HUDEP-2 (cell line): ENCODE measurements around the gene HIVEP3.
"Not testable (repeated sequence)": the region's sequence is repeated elsewhere in the genome, so short reads cannot be mapped to it uniquely, and the experiment has no call there.

Source experiments
- DNase-seq, 76 experiments: peaks; one replicate each; lab custom pipeline; 2025; ENCODE audit not compliant: unreplicated experiment in 76 of 76; lab: John Stamatoyannopoulos, UW

The HIVEP3 gene

DNA sequence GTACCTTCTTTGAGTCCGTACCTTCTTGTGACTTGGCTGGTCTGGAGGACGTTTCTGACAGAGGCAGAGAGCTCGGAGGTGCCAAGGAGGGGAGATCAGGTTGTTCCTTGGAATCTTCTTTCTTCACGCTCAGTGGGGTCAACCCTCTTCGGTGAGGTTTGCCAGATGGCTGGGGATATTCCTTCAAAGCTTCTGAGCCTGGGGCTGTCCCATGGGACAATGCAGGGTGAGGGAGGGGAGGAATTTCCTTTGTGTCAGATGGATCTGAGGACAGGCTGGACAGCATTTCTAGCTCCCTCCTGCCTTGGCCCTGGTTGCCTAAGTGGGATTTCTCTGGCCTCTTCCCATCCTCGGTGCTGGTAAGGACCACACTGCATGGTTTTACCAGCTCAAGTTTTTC, 338.7 kb downstream of the HIVEP3 start:
- no peak for DNase-seq

GRCh38 chr1:41578712-41579335, 339.9 kb downstream of the HIVEP3 start:
- no peak for DNase-seq

GRCh38 chr1:41576620-41577019, 342.1 kb downstream of the HIVEP3 start:
- DNase-seq: no peak

DNA sequence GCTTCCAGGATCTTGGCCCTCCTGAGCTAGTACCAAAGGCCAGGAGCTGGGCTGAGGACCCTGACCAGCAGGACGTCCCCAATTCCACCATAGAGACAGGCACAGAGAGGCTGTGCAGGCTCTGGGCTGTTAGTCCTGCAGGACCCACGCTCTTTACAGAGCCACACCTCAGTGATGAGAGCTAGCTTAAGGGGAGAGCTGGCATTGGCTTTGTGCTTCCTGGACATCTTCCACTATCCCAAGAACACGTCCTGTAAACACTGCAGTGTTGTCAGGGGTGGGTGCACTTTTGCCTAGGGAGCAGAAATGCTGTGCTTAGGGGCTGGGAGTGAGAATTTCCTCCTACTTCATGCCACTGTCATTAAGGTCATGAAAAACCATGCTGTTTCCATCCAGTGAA, 342.5 kb downstream of the HIVEP3 start:
- no peak for DNase-seq

GRCh38 chr1:41574842-41575241, 343.9 kb downstream of the HIVEP3 start:
- no peak for DNase-seq

DNA sequence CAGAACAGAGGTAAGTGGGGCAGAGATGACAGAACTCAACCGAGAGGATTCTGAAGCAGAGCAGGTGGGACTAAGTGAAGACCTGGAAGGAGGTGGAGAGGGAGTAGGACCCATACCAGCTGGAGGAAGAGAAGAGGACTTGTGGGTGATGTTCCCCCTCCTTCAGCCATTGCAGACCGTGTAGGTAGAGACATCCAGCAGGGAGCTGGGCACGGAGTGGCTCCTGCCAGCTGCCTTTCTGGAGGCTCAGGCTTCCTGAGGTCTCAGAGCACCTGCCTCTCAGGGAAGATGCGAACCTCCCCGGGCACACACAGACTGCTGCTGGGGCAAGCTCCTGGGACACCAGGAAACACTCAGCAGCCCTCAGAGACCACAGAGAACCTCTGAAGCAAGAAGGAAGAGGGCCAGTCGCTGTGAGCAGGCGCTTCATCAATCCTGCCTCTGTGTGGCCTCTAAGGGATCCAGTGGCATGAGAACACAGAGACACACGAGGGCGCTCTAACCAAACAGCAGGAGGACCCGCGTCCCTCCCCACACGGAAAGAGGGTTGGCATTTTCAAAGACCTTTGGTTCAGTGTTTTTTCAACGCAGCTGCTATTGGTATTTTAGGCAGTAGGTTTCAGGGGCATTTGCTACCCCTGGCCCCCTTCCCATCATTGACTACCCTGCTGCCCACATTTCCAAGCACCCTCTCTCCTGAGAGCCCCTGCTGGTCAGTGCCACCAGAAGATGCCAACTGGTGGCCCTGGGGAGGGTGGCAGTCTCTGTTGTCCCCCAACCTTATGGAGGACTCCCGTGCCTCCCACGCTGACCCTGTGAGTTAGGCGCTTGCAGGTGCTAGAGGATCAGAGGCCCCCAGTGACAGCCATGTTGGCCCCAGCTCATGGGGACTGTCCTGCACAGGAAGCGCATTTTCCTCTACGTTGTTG, 344.7 kb downstream of the HIVEP3 start:
- peak in 53 of 76 experiments; percentile 1 to 71 (median 27) for DNase-seq

GRCh38 chr1:41573194-41573593, 345.5 kb downstream of the HIVEP3 start:
- no peak for DNase-seq

GRCh38 chr1:41572224-41572623, 346.5 kb downstream of the HIVEP3 start:
- no peak for DNase-seq

DNA sequence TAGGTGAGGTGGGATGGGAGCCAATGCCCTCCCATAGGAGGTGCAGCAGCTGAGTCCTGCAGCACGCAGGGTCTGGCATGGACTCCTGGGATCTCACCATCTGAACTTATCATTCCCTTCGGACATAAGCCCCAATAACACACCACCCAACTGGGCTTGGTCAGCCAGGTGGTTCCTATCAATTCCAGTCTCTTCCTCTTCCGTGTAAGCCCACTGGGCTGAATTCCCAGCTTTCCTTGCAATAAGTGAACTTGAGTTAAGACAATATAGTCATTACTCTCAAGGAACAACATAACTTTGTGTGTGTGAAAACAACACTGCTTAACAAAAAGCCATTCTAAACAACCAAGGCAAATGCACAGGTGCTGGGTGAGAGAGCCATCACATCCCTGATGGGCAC, 347.7 kb downstream of the HIVEP3 start:
- no peak for DNase-seq

GRCh38 chr1:41568204-41568603, 350.5 kb downstream of the HIVEP3 start:
- DNase-seq: no peak

DNA sequence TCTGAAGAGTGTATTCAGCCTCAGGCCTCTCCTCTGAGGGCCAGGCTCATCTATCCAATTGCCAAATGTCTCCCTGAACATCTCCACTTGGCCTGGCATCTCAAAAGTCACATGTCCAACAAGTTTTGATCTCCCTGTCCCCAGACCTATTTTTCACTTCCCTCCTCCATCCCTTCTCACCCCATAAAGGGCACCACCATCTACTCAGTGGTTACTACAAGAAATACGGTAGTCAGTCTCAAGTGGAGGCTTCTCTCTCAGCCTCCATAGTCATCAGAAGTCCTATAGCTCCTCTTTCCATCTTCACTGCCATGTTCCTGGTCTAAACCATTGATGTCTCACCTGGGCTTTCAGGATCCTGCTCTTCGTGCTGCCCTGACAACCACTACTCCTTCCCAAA, 351.8 kb downstream of the HIVEP3 start:
- no peak for DNase-seq

DNA sequence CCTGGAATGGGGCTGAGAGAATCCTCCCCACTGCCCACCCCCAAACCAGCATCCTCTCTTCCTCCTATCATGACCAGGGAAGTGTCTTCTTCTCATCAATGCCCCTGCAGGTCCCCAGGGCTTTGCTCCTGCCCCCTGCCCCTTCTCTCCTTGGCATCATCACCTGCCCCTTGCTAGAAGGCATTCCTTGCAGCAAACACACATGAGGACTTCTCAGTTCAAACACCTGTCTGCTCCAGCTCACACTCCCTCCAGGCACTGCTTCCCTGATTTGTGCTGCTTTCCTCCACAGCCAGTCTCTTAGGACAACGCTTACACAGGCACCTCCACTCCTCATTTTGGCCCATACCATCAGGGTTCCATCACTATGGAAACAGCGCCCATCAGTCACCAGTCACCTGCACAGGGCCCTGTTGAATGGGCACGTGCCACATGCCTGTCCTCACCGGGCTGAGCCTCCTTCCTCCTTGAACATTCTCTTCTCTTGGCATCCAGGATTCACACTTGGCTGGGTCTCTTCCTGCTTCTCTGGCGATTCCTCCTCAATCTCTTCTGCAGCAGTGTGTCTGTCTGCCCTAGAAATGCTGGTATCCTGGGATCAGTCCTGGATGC, 352.3 kb downstream of the HIVEP3 start:
- no peak for DNase-seq

DNA sequence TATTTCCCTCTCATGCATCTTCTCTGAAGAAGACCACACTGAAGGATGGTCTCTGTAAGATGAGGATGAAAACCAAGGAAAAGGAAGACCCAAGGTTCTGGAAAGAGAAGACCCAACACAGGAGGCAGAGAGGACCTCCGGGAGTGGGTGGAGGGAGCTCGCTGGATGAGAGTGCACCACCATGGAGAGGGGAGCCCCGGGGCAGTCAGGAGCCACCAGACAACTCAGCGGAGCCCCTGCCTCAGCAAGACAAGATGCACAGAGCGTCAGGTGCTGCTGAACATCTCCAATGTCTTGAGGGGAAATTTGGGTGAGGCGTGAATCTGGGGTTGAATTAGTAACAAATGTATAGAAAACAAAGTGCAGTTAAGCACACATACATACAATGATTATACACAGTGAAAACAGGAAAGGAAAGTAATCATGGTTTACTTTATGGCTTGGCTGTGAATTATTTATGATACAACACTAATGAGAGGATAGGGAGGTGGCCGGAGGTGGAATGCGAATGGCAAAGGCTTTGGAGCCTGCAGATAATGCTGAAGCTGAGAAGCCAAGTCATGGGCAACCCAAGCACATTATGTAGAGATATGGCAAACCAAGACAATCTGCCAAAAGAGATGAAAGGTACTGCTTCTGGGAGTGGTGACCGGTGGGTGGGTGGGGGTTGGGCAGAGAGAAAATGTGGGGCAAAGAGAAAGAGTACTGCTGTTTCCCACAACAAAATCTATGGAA, 353.8 kb downstream of the HIVEP3 start:
- DNase-seq: no peak

DNA sequence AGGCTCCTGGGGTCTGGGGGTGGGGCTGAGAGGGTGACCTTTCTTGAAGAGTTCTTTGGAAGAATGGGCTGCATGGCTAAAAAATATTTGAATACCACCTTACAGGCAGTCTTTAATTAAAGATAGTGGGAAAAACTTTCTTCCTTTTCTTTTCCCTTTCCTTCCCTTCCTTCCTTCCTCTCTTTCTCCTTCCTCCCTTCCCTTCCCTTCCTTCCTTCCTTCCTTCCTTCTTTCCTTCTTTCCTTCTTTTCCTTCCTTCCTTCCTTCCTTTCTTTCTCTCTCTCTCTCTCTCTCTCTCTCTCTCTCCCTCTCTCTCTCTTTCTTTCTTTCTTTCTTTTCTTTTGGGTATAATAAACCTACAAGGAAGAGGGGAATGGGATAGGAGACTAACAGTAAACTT, 356.4 kb downstream of the HIVEP3 start:
- no peak for DNase-seq

- DNase-seq: no peak
Observed at GRCh38 chr1:41560931-41561330, 357.8 kb downstream of the HIVEP3 start.

DNA sequence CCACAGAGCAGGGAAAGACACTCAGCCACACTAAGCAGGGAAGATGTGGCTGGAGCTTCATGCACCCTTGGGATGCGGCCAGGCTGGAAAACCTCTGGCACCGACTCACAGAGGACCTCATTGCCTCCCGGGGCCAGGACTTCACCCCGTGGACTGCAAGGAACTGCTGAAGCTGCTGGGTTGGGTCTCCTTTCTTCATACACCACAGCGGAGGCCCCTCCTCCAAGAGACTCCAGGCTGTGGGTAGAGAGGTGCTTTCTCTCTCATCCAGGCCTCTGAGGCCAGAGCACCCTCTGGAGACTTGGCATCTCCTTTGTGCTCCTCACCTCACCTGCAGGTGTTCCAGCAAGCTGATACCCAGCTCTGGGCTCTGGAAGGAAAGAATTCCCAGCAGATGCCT, 358.2 kb downstream of the HIVEP3 start:
- DNase-seq: no peak

DNA sequence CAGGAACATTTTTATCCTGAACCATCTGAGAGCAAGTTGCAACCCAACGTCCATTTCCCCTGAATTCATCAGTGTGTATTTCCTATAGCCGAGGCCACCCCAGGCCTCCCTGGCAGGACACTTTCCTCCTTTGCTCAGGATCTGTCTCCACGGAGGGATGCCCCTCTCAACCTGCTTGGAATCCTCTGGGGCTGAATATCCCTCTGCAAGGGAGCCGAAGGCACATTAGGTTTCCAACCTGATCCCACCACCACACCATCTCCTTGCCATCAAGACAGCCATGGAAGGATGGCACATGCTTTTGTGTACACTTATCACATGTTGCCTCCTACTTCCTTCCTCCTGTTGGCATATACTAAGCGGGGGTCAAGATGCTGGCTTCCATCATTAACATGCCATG, 359.4 kb downstream of the HIVEP3 start:
- no peak for DNase-seq

- no peak for DNase-seq
Observed at GRCh38 chr1:41558761-41559171, 360.0 kb downstream of the HIVEP3 start.

GRCh38 chr1:41557751-41558455, 360.8 kb downstream of the HIVEP3 start:
- DNase-seq: no peak

DNA sequence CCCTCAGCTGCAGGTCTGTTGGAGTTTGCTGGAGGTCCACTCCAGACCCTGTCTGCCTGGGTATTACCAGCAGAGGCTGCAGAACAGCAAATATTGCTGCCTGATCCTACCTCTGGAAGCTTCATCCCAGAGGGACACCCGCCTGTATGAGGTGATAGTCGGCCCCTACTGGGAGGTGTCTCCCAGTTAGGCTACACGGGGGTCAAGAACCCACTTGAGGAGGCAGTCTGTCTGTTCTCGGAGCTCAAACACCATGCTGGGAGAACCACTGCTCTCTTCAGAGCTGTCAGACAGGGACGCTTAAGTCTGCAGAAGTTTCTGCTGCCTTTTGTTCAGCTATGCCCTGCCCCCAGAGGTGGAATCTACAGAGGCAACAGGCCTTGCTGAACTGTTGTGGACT, 364.0 kb downstream of the HIVEP3 start:
- DNase-seq: not testable (repeated sequence)
